Inflammatory macrophage (primary cell): ENCODE data around the gene OR5A1.
"Not testable (repeated sequence)": the region's sequence is repeated elsewhere in the genome, so short reads cannot be mapped to it uniquely, and the experiment has no call there.

ENCODE experiments used
- DNase-seq, 2 donors: peaks; one replicate each; pipeline ENCODE4 v3.0.0-alpha.2; 2020 to 2022
- total RNA-seq, 18 experiments: gene quantifications; one replicate each; lab custom pipeline; 2026; ENCODE audit warnings: mixed read lengths in 6 of 18, inconsistent platforms in 2 of 18; lab: John Stamatoyannopoulos, UW

Gene OR5A1
- 0 to 0.18 (median 0) reads per million in 18 experiments for total RNA-seq

DNA sequence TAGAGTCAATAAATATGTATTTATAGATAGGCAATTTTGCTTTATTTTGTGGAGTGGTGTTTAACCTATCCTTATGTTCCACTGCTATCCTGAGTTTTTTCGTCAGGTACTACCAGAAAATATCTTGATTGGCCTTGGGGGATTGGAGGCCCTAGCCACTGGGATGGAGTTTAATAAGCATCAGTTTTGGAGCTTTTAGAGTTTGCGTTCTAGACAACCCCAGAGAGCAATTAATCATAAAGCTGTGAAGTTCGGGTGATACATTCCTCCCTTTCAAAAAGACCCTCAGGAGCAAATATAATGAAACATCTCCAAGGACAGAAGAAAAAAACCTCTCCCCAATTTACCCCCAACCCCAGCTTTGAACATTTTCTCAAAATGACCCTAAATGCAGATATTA is at the start of gene OR5A1:
TSS of gene OR5A1 (plus strand) at position 301 of the 400 bp plus-strand sequence. CDS start 6,700 bp downstream, outside the sequence.
- no peak for DNase-seq

DNA sequence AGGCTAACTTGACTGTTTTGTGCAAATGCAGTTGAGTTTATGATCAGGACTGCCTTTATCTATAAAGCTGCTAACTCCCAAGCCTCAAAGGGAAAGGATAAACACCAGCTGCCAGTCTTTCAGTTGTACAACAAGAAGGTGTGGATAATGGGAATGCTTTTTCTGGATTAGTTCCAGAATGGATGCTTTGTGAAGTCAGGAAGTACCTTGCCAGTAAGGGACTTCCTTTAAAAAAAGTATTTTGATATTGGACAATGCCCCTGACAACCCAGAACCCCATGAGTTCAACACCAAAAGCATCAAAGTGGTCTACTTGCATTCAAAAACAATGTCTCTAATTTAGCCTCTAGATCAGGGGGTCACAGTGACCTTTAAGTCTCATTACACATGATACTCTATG is 42.1 kb upstream of the OR5A1 start:
- no peak for DNase-seq

DNA sequence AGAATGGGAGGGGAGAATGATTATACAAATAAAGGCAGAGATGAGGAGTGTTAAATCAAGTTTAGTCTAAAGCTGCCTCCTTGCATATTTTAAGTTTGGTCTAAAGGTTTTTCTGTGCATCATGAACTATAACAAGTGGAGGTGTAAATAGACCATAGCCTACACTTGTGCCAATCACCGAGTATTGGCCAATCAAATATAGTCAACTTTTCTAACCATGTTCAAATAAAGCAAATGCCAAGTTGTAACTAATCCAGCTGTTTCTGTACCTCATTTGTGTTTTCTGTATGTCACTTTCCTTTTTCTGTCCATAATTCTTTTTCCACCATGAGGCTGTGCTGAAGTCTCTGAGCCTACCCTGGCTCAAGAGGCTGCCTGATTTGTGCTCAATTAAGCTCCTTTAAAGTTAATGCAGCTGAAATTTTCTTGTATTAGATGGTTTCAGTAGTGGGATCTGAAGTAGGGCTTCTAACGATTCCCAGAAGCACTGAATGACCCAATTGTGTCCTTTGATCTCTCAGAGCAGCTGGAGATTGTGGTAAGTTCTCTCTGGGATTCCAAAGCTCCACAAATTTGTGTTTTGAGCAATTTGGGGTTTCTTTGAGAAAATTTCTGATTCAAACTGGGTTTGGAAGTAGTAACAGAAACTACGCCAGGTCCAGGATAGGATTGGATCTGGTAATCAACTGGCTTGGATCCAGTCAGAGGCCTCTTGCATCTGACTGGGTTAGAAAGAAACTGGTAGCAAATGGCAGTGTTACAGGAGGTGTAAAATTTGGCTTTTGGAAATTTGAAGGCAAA is 35.6 kb upstream of the OR5A1 start:
- no peak for DNase-seq

DNA sequence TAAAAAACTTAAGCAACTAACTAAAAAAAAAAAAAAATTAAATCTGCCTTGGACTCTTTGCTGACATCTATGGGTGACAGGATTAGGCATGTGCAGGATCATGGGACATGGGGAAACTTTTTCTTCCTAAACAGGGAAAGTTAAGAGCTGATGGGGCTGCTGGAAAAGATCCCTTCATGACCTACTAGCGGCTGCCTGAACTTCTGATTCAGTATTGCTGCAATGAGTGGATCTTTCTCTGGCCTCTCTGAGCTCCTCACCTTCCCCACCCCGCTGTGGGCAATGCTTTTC is 35.1 kb upstream of the OR5A1 start:
- no peak for DNase-seq

- DNase-seq = no peak
Measured at GRCh38 chr11:59403546-59403945, 32.7 kb upstream of the OR5A1 start.

DNA sequence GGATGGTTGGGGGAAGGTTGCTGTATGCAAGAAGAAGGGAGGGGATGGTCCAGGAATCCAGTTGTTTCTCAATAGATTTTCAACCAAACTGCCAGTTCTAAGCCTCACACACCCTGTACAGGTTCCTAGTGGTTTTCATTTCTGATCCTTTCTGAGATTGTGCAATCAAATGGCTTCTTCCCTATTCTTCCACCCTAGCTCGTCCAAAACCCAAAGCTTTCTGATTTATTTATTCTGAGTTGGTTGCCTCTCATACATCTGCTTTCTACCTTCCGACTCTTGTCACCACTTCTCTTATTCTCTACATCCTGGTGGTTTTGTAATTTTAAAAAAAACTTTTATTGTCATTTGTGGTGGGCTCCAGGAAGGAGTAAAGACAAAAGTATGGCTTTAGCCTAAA is 22.6 kb upstream of the OR5A1 start:
- DNase-seq = peak; percentile 13 to 51

DNA sequence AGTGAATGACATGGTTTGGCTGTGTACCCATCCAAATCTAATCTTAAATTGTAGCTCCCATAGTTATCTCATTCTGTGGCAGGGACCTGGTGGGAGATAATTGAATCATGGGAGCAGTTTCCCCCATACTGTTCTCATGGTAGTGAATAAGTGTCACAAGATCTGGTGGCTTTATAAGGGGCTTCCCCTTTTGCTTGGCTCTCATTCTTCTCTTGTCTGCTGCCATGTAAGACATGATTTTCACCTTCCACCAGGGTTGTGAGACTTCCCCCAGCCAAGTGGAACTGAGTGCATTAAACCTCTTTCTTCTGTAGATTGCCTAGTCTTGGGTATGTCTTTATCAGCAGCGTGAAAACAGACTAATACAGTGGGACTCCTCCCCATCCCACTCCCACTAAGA is 21.2 kb upstream of the OR5A1 start:
- peak; percentile 55 to 63 for DNase-seq

DNA sequence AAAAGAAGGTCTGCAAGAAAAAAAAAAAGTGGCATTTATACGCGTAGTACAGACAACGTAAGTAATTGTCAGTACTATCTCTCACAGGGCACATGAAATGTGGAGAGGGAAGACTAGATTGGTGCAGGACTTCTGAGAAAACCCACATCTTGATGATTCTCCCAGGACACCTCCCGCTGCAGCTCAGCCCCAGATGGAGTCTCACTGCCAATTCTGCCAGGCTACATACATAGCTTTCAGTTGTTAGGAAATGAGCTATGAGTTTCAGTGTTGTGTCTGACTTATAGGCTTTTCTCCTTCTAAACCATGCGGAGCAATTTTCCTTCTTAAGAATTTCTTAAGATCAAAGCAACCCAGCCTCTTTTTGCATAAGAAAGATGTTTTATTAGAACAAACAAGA is 19.7 kb upstream of the OR5A1 start:
- DNase-seq = no peak

DNA sequence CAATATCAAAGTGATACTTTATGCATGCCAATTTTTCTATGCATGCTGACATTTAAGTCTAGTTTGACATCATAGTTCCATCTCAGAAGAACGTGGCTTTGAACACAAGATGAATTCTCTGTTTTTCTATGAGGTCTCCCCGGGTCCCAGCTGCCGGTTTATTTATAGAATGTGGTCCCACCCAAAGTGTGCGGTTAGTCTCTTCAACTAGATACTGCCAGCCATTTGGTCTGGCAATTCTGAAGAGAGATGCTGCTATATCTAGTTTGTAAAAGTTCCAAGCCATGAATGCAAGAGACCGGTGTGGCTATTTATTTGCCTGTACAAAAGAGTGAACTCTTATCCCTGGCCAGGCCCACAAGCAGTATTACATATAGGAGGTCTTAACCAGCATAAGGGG is 19.2 kb upstream of the OR5A1 start:
- no peak for DNase-seq

- DNase-seq = no peak
Measured at GRCh38 chr11:59418156-59418555, 18.1 kb upstream of the OR5A1 start.

- DNase-seq = peak; percentile 14 to 35
Measured at GRCh38 chr11:59423835-59424234, 12.4 kb upstream of the OR5A1 start.

DNA sequence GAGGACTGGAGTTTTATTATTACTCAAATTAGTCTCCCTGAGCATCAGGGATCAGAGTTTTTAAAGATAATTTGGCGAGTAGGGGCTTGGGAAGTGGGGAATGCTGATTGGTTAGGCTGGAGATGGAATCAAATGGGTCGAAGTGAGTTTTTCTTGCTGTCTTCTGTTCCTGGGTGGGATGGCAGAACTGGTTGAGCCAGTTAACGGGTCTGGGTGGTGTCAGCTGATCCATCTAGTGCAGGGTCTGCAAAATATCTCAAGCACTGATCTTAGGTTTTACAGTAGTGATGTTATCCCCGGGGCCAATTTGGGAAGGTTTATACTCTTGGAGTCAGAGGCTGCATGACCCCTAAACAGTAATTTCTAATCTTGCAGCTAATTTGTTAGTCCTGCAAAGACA is 11.1 kb upstream of the OR5A1 start:
- no peak for DNase-seq

GRCh38 chr11:59426361-59427067 is 9.8 kb upstream of the OR5A1 start, which contains the start of gene OR5A2:
Gene OR5A2, minus strand, starts transcription at chr11:59426413. Its CDS starts 3,460 bp downstream, at chr11:59422953.
- DNase-seq = no peak

- no peak for DNase-seq
Measured at GRCh38 chr11:59427068-59427382, 9.2 kb upstream of the OR5A1 start.

- DNase-seq = peak; percentile 79 to 88
Measured at GRCh38 chr11:59429924-59430516, 6.2 kb upstream of the OR5A1 start.

- no peak for DNase-seq
Measured at GRCh38 chr11:59437770-59438169, 1.5 kb downstream of the OR5A1 start.

DNA sequence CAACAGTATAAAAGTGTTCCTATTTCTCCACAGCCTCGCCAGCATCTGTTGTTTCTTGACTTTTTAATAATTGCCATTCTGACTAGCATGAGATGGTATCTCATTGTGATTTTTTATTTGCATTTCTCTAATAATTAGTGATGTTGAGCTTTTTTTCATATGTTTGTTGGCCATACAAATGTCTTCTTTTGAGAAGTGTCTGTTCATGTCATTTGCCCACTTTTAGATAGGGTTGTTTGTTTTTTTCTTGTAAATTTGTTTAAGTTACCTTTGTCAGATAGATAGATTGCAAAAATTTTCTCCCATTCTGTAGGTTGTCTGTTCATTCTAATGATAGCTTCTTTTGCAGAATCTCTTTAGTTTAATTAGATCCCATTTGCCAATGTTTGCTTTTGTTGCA is 9.4 kb downstream of the OR5A1 start:
- DNase-seq = not testable (repeated sequence)

DNA sequence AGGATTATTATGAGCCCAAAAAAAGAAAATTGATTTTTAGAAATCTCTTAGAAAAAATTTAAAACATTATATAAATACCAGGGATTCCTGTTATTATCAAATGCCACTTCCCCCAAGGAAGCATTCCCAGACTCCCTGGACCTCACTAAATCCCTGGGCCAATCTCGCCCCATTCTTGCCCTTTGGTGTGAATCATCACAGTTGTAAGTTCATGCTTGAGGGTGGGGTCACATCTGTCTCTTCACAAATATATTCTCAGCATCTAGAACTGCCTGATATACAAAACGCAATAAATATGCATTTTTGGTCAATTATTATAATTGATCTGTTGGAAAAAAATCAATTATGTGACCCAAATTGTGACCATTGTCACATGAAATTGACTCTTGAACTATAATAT is 12.2 kb downstream of the OR5A1 start:
- no peak for DNase-seq

- no peak for DNase-seq
Measured at GRCh38 chr11:59456661-59457060, 20.4 kb downstream of the OR5A1 start, which contains the start of gene OR4D6. Gene OR4D6, plus strand, starts transcription at chr11:59456961. Its CDS starts 0 bp downstream, at chr11:59456961.

GRCh38 chr11:59459916-59460315 is 23.6 kb downstream of the OR5A1 start:
- DNase-seq = no peak

DNA sequence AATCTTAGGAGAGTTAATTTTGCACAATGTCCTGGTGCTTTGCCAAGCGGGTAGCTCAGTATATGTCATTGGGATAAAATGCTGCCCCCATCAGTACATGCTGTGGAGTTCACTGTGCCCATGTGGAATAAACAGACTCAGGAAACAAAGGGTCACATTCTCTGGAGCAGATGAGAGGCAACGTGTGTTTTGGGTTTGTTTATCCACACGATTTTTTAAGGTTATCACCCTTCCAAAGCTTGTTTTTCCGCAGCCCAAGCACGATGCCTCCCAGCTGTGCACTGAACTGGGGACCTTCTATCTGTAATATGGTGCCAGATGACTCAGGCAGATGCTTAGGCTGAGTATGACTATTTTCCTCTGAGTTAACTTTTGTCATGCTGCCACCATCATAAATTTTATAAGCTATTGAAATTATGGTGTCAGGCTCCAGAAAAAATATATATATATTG is 26.9 kb downstream of the OR5A1 start:
- no peak for DNase-seq

GRCh38 chr11:59473015-59473414 is 36.7 kb downstream of the OR5A1 start, which contains the start of gene OR4D10:
Gene OR4D10, plus strand, starts transcription at chr11:59473315. Its CDS starts 4,115 bp downstream, at chr11:59477430.
- no peak for DNase-seq

GRCh38 chr11:59475176-59475575 is 38.9 kb downstream of the OR5A1 start:
- DNase-seq = no peak

DNA sequence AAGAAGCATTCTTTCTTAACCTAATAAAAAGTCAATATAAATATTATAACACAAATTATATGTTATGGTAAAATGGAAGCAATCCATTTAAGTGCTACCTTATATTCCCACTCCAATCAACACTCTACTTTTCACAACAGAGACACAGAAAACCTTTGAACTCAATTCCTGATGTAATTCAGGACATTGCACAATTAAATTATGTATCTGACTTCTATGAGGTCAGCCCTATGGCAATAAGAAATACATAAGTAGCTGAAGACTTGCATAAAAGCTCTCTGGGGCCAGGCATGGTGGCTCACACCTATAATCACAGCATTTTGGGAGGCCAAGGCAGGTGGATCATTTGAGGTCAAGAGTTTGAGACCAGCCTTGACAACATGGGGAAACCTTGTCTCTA is 43.6 kb downstream of the OR5A1 start:
- DNase-seq = peak; percentile 11 to 68
